Activated CD8-positive, alpha-beta T cell treated with anti-CD3 and anti-CD28 coated beads for 36 hours (primary cell): Measurements from ENCODE around the gene SLC35A2. TPM values are rescaled to one million over a fixed set of nuclear protein-coding genes. Genes with fewer than 3 reads are reported as not detected.
A peak's percentile ranks its signal among the peaks of the same experiment; 100 is the strongest.

Source experiments
- ATAC-seq: fragments of 200-7000 bp; cut with Tn5 transposase; one replicate; pipeline ENCODE4 v1.10.0; 2021; ENCODE audit warnings: mild to moderate bottlenecking, moderate library complexity
- CTCF ChIA-PET: fragments of 350-600 bp; sonication (Branson Sonifier 250); formaldehyde crosslinking; loops from one replicate; lab custom pipeline; 2021; ENCODE audit warnings: antibody characterized with exemption; lab: Charles Lee
- POLR2A ChIA-PET: fragments of 350-600 bp; sonication (Branson Sonifier 250); formaldehyde crosslinking; loops from one replicate; lab custom pipeline; 2021; ENCODE audit warnings: antibody characterized with exemption; lab: Charles Lee
- DNase-seq: peaks from one replicate; pipeline ENCODE4 v3.0.0-alpha.2; 2020
- H3K27ac Mint-ChIP-seq: one replicate; pipeline ENCODE4 v1.8.0; 2021; ENCODE audit warnings: mild to moderate bottlenecking, mixed read lengths
- H3K27me3 Mint-ChIP-seq: one replicate; pipeline ENCODE4 v1.8.0; 2021; ENCODE audit warnings: mixed read lengths
- H3K36me3 Mint-ChIP-seq: one replicate; pipeline ENCODE4 v1.8.0; 2021; ENCODE audit warnings: low read depth, mixed read lengths
- H3K4me1 Mint-ChIP-seq: one replicate; pipeline ENCODE4 v1.8.0; 2021; ENCODE audit warnings: low read depth, mixed read lengths
- H3K4me3 Mint-ChIP-seq: one replicate; pipeline ENCODE4 v1.8.0; 2021; ENCODE audit warnings: mild to moderate bottlenecking, moderate library complexity, mixed read lengths
- H3K9me3 Mint-ChIP-seq: one replicate; pipeline ENCODE4 v1.8.0; 2021; ENCODE audit warnings: mixed read lengths
- CTCF ChIP-seq: fragments of 200-600 bp; IDR thresholded peaks from one replicate; pipeline ENCODE4 v1.8.0; 2022; ENCODE audit warnings: antibody characterized with exemption, mild to moderate bottlenecking
- intact Hi-C: fragments of 100-400 bp; cut with micrococcal nuclease; formaldehyde crosslinking; loops from one replicate; pipeline ENCODE4 v1.10.0; 2022
- total RNA-seq, 2 experiments: library from RNA; stranded (reverse); gene quantifications; one replicate each; pipeline ENCODE4 v1.2.3, GENCODE V29; 2021

The SLC35A2 gene
- total RNA-seq, 2 experiments from 2014 or later, result 14.7 to 15.0 TPM

DNA sequence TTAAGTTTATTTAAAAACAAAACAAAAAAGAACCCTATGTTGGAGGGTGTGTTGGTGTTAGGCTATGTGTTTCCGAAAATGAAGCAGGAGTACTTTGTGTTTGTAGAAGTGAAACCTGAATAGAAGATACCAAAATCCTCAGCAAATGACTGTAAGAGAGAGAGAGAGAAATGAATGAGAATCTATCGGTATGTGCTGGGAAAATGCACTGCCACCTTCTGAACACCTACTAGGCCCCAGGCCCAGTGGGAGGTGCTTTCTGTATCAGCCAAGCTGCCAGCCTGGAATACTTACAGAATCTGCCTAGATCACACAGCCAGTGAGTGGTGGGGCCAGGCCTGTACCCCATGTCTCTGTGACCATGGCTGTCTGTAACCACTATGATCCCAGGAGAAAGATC lies 22.3 kb upstream of the SLC35A2 start:
- ChIA-PET POLR2A (interaction anchor here (0.7 to 1.8 kb wide), 3 partner anchors 12 to 34 kb away, joined by 3 to 7 read pairs (median 4); no protein-coding TSS in a partner anchor), CTCF (no interaction called here)
- peaks cover 49% of the 10 kb centered on the region for H3K4me1 Mint-ChIP-seq
- H3K36me3 Mint-ChIP-seq, result peaks cover 49% of the 10 kb centered on the region
- no peaks in the 10 kb centered on the region for H3K27me3 Mint-ChIP-seq
- peak overlapping the region; percentile 37 for H3K4me3 Mint-ChIP-seq
- ATAC-seq, result no peak
- TF ChIP-seq CTCF, result no peak
- no peaks in the 10 kb centered on the region for H3K9me3 Mint-ChIP-seq
- intact Hi-C loops, result no loop called here
- peak overlapping the region; percentile 95 for H3K27ac Mint-ChIP-seq
- DNase-seq, result no peak

GRCh38 chrX:48927736-48928382 lies 16.4 kb upstream of the SLC35A2 start:
- DNase-seq (no peak), ATAC-seq (no peak)
- Mint-ChIP-seq H3K36me3 (peaks cover 28% of the 10 kb centered on the region), H3K27ac (no peak overlapping the region), H3K27me3 (no peaks in the 10 kb centered on the region), H3K4me1 (peaks cover 28% of the 10 kb centered on the region), H3K9me3 (no peaks in the 10 kb centered on the region), H3K4me3 (no peak overlapping the region)
- intact Hi-C loops, result no loop called here
- ChIA-PET CTCF (interaction anchor here (1.2 kb wide), 1 partner anchor 9 kb away, joined by 3 read pairs; no protein-coding TSS in a partner anchor), POLR2A (interaction anchor here (0.7 to 1.9 kb wide), 3 partner anchors 8 to 29 kb away, joined by 3 to 11 read pairs (median 5); partner anchors contain the start of gene OTUD5)
- no peak for TF ChIP-seq CTCF

DNA sequence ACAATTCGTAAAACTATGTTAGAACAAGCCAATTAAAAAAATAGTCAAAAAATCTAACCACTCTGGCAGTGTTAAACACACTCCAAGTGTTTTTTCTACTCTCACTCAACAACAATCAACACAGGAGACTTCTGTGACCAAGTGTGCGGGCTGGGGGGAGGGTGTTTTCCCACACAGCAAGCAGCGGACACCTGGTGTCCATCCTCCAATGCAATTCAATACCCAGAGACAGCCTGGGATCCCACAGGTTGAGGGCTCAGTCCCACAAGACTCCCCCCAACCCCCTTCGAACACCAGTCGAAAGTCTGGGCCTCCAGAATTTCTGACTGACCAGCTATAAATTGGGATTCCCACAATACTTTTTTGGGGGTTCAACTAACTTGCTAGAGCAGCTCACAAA lies 15.7 kb upstream of the SLC35A2 start:
- Mint-ChIP-seq H3K27ac (no peak overlapping the region), H3K4me3 (no peak overlapping the region), H3K4me1 (peaks cover 33% of the 10 kb centered on the region), H3K27me3 (no peaks in the 10 kb centered on the region), H3K36me3 (peaks cover 27% of the 10 kb centered on the region), H3K9me3 (no peaks in the 10 kb centered on the region)
- ATAC-seq, result no peak
- DNase-seq, result no peak
- intact Hi-C loops, result no loop called here
- POLR2A ChIA-PET, result interaction anchor here (0.6 to 1.9 kb wide), 3 partner anchors 11 to 30 kb away, joined by 3 to 11 read pairs (median 3); partner anchors contain the start of gene OTUD5
- TF ChIP-seq CTCF, result no peak
- CTCF ChIA-PET, result interaction anchor here (1.2 kb wide), 1 partner anchor 10 kb away, joined by 3 read pairs; no protein-coding TSS in a partner anchor

- Mint-ChIP-seq H3K4me1 (peaks cover 53% of the 10 kb centered on the region), H3K9me3 (no peaks in the 10 kb centered on the region), H3K27me3 (no peaks in the 10 kb centered on the region), H3K27ac (peak overlapping the region; percentile 81), H3K4me3 (no peak overlapping the region), H3K36me3 (peaks cover 33% of the 10 kb centered on the region)
- ChIA-PET CTCF (no interaction called here), POLR2A (interaction anchor here (8.2 kb wide), 1 partner anchor 15 kb away, joined by 172 read pairs; no protein-coding TSS in a partner anchor)
- ATAC-seq, result no peak
- intact Hi-C loops, result no loop called here
- DNase-seq, result peak; percentile 52
- TF ChIP-seq CTCF, result no peak
Observed at GRCh38 chrX:48924270-48924669, 12.8 kb upstream of the SLC35A2 start.

DNA sequence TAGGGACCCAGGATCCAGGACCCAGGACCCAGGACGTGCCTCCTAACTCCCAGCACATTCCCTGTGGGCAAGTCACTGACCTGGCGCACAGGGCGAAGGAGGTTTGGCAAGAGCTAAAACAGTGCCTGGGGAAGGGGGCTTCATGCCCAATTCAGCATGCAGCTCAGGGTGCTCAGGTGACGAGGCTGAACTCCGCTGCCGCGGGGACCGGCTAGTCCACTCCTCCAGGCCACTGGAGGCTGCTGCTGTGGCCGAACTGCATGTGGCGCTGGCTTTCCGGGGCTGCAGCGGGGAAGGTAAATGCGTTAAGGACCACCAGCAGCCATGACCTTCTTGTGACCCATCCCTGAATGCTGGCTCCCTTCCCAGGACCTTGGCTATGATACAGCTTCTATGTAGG lies 12.3 kb upstream of the SLC35A2 start:
- intact Hi-C loops, result no loop called here
- DNase-seq (no peak), ATAC-seq (no peak)
- no peak overlapping the region for H3K4me3 Mint-ChIP-seq
- no peaks in the 10 kb centered on the region for H3K27me3 Mint-ChIP-seq
- H3K27ac Mint-ChIP-seq, result peak overlapping the region; percentile 81
- peaks cover 35% of the 10 kb centered on the region for H3K36me3 Mint-ChIP-seq
- CTCF ChIA-PET, result no interaction called here
- TF ChIP-seq CTCF, result no peak
- POLR2A ChIA-PET, result interaction anchor here (8.2 kb wide), 1 partner anchor 16 kb away, joined by 172 read pairs; no protein-coding TSS in a partner anchor
- H3K4me1 Mint-ChIP-seq, result peaks cover 53% of the 10 kb centered on the region
- no peaks in the 10 kb centered on the region for H3K9me3 Mint-ChIP-seq
